Measurements from ENCODE around the gene METTL14.

The METTL14 gene

DNA sequence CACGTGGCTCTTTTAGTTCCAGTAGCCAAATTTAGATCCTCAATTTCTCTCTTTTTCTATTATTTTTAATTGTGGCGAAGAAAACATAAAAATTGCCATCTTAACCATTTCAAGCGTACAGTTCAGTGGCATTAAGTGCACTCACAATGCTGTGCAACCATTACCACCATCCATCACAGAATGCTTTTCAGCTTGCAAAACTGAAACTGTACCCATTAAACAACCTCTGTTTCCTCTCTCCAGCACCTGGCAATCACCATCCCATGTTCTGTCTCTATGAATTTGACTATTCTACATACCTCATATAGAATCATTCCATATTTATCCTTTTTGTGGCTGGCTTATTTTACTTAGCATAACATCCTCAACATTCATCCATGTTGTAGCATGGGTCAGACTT is 74.9 kb downstream of the METTL14 start:
- H3K27me3 Mint-ChIP-seq: no peaks in the 10 kb centered on the region
- no peak for DNase-seq
- H3K36me3 Mint-ChIP-seq (ENCODE audit: low read depth): peaks cover 85% of the 10 kb centered on the region
- no peaks in the 10 kb centered on the region for H3K9me3 Mint-ChIP-seq
- H3K4me1 Mint-ChIP-seq (ENCODE audit: low read depth): no peaks in the 10 kb centered on the region
- H3K27ac Mint-ChIP-seq: no peak overlapping the region
- H3K4me3 Mint-ChIP-seq: no peak overlapping the region

- Mint-ChIP-seq H3K27ac (no peak overlapping the region), H3K27me3 (no peaks in the 10 kb centered on the region), H3K4me3 (no peak overlapping the region), H3K36me3 (ENCODE audit: low read depth) (peaks cover 85% of the 10 kb centered on the region), H3K9me3 (no peaks in the 10 kb centered on the region), H3K4me1 (ENCODE audit: low read depth) (no peaks in the 10 kb centered on the region)
- no peak for DNase-seq
Measured at GRCh38 chr4:118760493-118760892, 75.3 kb downstream of the METTL14 start.

- Mint-ChIP-seq H3K4me3 (no peak overlapping the region), H3K4me1 (ENCODE audit: low read depth) (no peaks in the 10 kb centered on the region), H3K9me3 (no peaks in the 10 kb centered on the region), H3K36me3 (ENCODE audit: low read depth) (peaks cover 83% of the 10 kb centered on the region), H3K27ac (no peak overlapping the region), H3K27me3 (no peaks in the 10 kb centered on the region)
- no peak for DNase-seq
Measured at GRCh38 chr4:118761397-118762016, 76.3 kb downstream of the METTL14 start.

GRCh38 chr4:118762155-118762554 is 77.0 kb downstream of the METTL14 start:
- Mint-ChIP-seq H3K27ac (no peak overlapping the region), H3K27me3 (no peaks in the 10 kb centered on the region), H3K36me3 (ENCODE audit: low read depth) (peaks cover 85% of the 10 kb centered on the region), H3K4me3 (no peak overlapping the region), H3K4me1 (ENCODE audit: low read depth) (no peaks in the 10 kb centered on the region), H3K9me3 (no peaks in the 10 kb centered on the region)
- no peak for DNase-seq

GRCh38 chr4:118762730-118763477 is 77.7 kb downstream of the METTL14 start:
- Mint-ChIP-seq H3K4me3 (no peak overlapping the region), H3K27ac (no peak overlapping the region), H3K36me3 (ENCODE audit: low read depth) (peaks cover 85% of the 10 kb centered on the region), H3K9me3 (no peaks in the 10 kb centered on the region), H3K27me3 (no peaks in the 10 kb centered on the region), H3K4me1 (ENCODE audit: low read depth) (no peaks in the 10 kb centered on the region)
- DNase-seq: no peak

Measured in activated T-cell treated with anti-CD3 and anti-CD28 coated beads, Interleukin-2, amount 50 U/mL, for 24 hours (primary cell).